Measurements from ENCODE around the gene TRAK1. TPM values are rescaled to one million over a fixed set of nuclear protein-coding genes. Genes with fewer than 3 reads are reported as not detected.

TRAK1 gene
- total RNA-seq, 6 experiments from 2014 or later = 50.6 to 54.3 (median 52.3) TPM

DNA sequence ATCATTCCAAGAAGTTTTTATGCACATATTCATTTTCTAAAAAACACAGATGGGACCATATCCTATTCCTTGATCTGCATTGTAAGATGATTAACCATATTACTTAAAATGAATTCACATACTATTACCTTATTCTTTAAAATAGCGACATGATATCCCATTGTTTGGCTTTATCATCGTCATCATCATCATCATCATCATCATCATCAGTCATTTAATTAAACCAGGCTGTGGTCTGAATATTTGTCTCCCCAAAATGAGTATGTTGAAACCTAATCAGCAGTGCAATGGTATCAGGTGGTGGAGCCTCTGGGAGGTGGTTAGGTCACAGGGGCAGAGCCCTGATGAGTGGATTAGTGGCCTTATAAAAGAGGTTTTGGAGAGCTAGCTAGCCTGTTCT, 4.4 kb downstream of the TRAK1 start:
- peaks cover 1% of the 10 kb centered on the region; the same call in 1 of the 2 replicates for H3K27me3 Mint-ChIP-seq (ENCODE audit: insufficient read depth)
- TF ChIP-seq, protein P1, sequence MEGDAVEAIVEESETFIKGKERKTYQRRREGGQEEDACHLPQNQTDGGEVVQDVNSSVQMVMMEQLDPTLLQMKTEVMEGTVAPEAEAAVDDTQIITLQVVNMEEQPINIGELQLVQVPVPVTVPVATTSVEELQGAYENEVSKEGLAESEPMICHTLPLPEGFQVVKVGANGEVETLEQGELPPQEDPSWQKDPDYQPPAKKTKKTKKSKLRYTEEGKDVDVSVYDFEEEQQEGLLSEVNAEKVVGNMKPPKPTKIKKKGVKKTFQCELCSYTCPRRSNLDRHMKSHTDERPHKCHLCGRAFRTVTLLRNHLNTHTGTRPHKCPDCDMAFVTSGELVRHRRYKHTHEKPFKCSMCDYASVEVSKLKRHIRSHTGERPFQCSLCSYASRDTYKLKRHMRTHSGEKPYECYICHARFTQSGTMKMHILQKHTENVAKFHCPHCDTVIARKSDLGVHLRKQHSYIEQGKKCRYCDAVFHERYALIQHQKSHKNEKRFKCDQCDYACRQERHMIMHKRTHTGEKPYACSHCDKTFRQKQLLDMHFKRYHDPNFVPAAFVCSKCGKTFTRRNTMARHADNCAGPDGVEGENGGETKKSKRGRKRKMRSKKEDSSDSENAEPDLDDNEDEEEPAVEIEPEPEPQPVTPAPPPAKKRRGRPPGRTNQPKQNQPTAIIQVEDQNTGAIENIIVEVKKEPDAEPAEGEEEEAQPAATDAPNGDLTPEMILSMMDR (IDR thresholded peaks at IDR 0.05) = no peak
- H3K4me3 Mint-ChIP-seq = no peak overlapping the region
- DNase-seq = no peak
- H3K4me1 Mint-ChIP-seq (ENCODE audit: low read depth) = peaks cover 94% of the 10 kb centered on the region
- H3K27ac Mint-ChIP-seq = no peak overlapping the region
- peaks cover 10% of the 10 kb centered on the region for H3K9me3 Mint-ChIP-seq
- H3K36me3 Mint-ChIP-seq (ENCODE audit: low read depth) = peaks cover 29% of the 10 kb centered on the region

DNA sequence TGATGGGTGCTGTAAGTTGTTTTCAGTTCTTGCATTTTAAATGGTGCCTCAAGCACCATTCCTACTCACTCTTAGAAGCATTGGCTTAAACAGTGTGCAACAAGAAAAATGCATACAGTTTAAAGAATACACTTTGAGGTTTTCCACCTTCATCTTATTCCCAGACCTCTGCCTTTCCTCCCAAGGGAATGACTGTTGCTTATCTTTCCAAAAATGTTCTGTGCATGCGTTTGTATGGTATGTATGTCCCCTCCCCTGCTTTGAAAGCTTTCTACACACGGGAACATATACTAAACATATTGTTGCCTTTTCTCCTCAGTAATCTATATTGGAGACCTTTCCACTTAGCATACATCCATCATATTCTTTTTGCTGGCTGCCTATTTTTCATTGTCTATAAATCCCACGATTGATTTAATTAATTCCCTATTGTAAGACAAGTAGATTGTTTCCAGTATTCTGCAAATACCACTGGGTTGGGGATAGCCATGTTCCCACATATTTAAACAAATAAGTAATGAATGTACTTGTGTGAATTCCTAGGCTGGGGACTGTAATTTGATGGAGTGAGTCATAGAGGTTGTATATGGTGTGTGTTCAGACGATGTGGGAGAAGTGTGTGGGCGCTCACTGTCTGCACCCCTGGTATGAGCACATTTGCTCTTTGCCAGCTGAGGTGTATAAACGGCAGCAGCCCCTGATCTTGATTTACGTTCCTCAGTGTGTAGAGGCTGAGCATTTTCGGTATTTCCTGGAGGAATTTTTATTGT, 5.8 kb downstream of the TRAK1 start:
- Mint-ChIP-seq H3K36me3 (ENCODE audit: low read depth) (peaks cover 15% of the 10 kb centered on the region), H3K4me1 (ENCODE audit: low read depth) (peaks cover 94% of the 10 kb centered on the region), H3K27me3 (ENCODE audit: insufficient read depth) (peaks cover 1% of the 10 kb centered on the region; the same call in 1 of the 2 replicates), H3K9me3 (peaks cover 3% of the 10 kb centered on the region), H3K27ac (peak overlapping the region; percentile 28), H3K4me3 (peak overlapping the region; percentile 8)
- DNase-seq = peak; percentile 69
- TF ChIP-seq, protein P1 (IDR thresholded peaks at IDR 0.05) = no peak

DNA sequence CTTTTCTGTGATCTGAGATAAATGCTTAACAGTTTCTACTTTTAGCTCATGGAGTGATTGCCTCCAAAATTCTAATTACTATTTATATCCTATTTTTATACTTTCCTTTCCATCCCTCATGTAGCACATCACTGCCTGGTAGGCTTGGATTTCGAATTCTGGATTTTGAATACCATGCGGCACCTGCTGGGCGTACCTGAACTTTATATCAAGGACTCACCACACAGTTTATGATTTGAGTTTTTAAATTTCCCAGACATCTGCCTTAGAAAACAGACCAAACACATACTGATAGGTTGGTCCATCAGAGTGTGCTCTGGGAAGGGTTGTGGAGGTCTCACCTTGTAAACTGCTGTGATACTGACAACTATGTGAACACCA, 6.4 kb downstream of the TRAK1 start:
- TF ChIP-seq, protein P1 (IDR thresholded peaks at IDR 0.05) = no peak; the same call in 1 of the 2 replicates
- peaks cover 9% of the 10 kb centered on the region for H3K36me3 Mint-ChIP-seq (ENCODE audit: low read depth)
- peaks cover 1% of the 10 kb centered on the region; the same call in 1 of the 2 replicates for H3K27me3 Mint-ChIP-seq (ENCODE audit: insufficient read depth)
- no peak for DNase-seq
- peak overlapping the region; percentile 28 for H3K27ac Mint-ChIP-seq
- peak overlapping the region; percentile 8 for H3K4me3 Mint-ChIP-seq
- H3K4me1 Mint-ChIP-seq (ENCODE audit: low read depth) = peaks cover 89% of the 10 kb centered on the region
- no peaks in the 10 kb centered on the region for H3K9me3 Mint-ChIP-seq

DNA sequence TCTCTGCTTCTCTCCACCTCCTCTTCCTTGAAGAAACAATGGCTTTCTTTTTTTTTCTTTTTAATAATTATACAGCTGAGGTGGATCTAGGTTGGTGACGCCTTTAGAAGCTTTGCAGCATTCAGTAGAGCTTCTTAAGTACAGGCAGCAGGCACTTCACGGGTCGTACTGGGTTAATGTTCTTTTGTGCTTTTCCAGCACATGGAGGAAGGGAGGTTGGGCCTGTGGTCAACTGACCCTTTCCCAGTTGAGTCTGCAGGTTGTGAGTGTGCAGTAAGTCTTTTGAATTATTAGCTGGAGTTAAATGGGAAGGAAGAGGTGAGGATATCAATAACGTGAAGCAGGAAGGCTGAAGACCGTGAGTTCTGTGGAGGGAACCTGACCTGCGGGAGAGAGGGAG, 7.0 kb downstream of the TRAK1 start:
- no peak overlapping the region for H3K4me3 Mint-ChIP-seq
- DNase-seq = no peak
- peaks cover 1% of the 10 kb centered on the region; the same call in 1 of the 2 replicates for H3K27me3 Mint-ChIP-seq (ENCODE audit: insufficient read depth)

DNA sequence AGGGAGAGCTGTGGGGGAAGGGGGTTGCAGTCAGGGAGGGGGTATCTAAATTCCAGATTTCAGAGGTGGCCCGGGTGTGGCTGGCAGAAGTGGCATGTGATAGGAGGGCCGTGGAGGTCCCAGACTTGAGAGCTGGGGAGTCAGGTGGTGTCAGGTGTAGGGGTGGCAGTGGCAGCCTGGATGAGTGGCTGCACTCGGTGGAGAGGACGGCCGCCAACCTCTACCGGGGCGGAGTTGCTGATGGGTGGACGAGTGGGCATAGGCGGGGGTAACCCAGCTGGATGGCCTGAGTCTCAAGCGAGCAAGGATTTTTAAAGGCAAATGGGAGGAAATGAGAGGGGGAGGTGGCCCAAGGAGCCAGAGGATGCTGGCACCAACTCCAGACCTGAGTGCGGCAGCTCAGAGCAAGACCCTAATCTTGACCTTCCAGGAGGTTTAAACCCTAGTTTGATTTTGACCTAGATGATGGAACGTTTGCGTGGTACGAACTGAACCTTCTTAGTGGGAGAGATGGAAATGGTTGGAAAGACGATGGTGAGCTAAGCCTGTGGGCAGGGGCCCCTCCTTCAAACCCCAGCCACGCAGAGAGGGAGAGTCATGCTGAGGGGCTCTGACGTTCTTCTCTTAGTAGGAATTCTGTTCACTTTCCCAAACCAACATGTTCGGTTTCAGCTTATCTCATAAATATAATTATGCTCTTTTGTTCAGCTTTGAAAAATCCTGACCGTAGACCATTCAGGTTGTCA, 8.0 kb downstream of the TRAK1 start:
- TF ChIP-seq, protein P1 (IDR thresholded peaks at IDR 0.05) = no peak
- DNase-seq = no peak
- Mint-ChIP-seq H3K27me3 (ENCODE audit: insufficient read depth) (no peaks in the 10 kb centered on the region; the same call in 1 of the 2 replicates), H3K4me1 (ENCODE audit: low read depth) (peaks cover 74% of the 10 kb centered on the region), H3K27ac (peak overlapping the region; percentile 70), H3K36me3 (ENCODE audit: low read depth) (peaks cover 12% of the 10 kb centered on the region), H3K4me3 (no peak overlapping the region), H3K9me3 (no peaks in the 10 kb centered on the region)

More for the DNA sequence above, 7.0 kb downstream of the TRAK1 start:
- Mint-ChIP-seq H3K4me1 (ENCODE audit: low read depth) (peaks cover 83% of the 10 kb centered on the region), H3K27ac (peak overlapping the region; percentile 28), H3K9me3 (no peaks in the 10 kb centered on the region), H3K36me3 (ENCODE audit: low read depth) (peaks cover 7% of the 10 kb centered on the region; the same call in 1 of the 2 replicates)
- TF ChIP-seq, protein P1 (IDR thresholded peaks at IDR 0.05) = no peak

All from HFFc6 (cell line).